ENCODE measurements around the gene DGKG. TPM values are rescaled to one million over a fixed set of nuclear protein-coding genes. Genes with fewer than 3 reads are reported as not detected.

DGKG gene
- total and polyA plus RNA-seq, 9 of the 15 experiments (the other 6 are each of a cell fraction or from before 2014, with no cell fraction given) = 0.01 to 0.36 (median 0.15) TPM

DNA sequence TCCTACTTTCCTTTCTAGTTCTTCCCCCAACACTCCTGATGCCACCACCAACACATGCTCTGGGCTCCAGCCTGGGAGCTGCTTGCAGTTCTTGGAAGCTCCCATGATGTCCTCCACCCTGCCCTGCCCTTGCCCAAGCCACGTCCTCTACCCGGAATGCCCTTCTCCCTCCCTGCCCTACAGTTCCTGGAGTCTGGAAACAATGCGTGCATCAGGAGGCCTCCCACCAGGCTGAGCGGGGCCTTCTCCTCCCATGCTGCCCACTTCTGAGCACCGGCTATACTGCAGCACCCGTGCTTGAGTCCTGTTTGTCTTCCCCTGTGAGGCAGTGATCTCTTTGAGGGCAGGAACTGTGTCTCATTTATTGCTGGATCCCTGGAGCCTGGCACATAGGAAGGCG lies 44.6 kb downstream of the DGKG start:
- WGBS (ENCODE audit: insufficient coverage, low coverage, missing lambda C conversion rate) = 2% methylated on average over 7 of the region's 7 CpGs
- H3K36me3 ChIP-seq (ENCODE audit: control insufficient read depth, insufficient read depth, low read length) = no peaks in the 10 kb centered on the region
- no peak overlapping the region for H2AFZ ChIP-seq (ENCODE audit: low read depth, low read length)
- no peaks in the 10 kb centered on the region for H4K20me1 ChIP-seq (replicated peaks; ENCODE audit: control insufficient read depth, insufficient read depth, low read length)
- ATAC-seq = no peak
- no peaks in the 10 kb centered on the region for H3K9me1 ChIP-seq (ENCODE audit: control insufficient read depth, insufficient read depth, low read length)
- in situ Hi-C loops (cut with MboI) (no loop called here), intact Hi-C loops (cut with micrococcal nuclease) (no loop called here)
- CTCF ChIA-PET (ENCODE audit: low intra/inter-chr PET ratio) = no interaction called here
- no peak overlapping the region for H3K27ac ChIP-seq (ENCODE audit: extremely low read depth, low read depth, low read length)
- no peak for FAIRE-seq
- no peak overlapping the region for H3K4me2 ChIP-seq (ENCODE audit: insufficient read depth, low read length)
- no peaks in the 10 kb centered on the region for H3K9me3 ChIP-seq (replicated peaks; ENCODE audit: control insufficient read depth, insufficient read depth, low read depth, low read length)
- DNase-seq (ENCODE audit: extremely low read depth in 1 of 4, low spot score in 3 of 4) = no peak
- no peak overlapping the region for H3K9ac ChIP-seq (ENCODE audit: insufficient read depth in 1 of 2, low read depth in 2 of 2, low read length in 2 of 2)
- TF ChIP-seq RHOXF2B (CRISPR knock-in tag; conservative IDR thresholded peaks at IDR 0.05) = no peak
- TF ChIP-seq FOXJ2 (tag; IDR thresholded peaks at IDR 0.05) = no peak
- no TSS peak for BruUV-seq (replicated peaks)
- no peaks in the 10 kb centered on the region for H3K79me2 ChIP-seq (ENCODE audit: control insufficient read depth, insufficient read depth, low read length)
- H3K4me1 ChIP-seq (replicated peaks in 1 of 2; ENCODE audit: control insufficient read depth in 2 of 2, insufficient read depth in 2 of 2, low read length in 2 of 2) = no peaks in the 10 kb centered on the region
- POLR2A ChIA-PET = no interaction called here
- peaks cover 6 to 12% of the 10 kb centered on the region in 2 experiments; a peak in 3 of 5 replicates for H3K27me3 ChIP-seq (ENCODE audit: control insufficient read depth in 2 of 2, insufficient read depth in 2 of 2, low read length in 2 of 2)
- H3K4me3 ChIP-seq = no peak overlapping the region

DNA sequence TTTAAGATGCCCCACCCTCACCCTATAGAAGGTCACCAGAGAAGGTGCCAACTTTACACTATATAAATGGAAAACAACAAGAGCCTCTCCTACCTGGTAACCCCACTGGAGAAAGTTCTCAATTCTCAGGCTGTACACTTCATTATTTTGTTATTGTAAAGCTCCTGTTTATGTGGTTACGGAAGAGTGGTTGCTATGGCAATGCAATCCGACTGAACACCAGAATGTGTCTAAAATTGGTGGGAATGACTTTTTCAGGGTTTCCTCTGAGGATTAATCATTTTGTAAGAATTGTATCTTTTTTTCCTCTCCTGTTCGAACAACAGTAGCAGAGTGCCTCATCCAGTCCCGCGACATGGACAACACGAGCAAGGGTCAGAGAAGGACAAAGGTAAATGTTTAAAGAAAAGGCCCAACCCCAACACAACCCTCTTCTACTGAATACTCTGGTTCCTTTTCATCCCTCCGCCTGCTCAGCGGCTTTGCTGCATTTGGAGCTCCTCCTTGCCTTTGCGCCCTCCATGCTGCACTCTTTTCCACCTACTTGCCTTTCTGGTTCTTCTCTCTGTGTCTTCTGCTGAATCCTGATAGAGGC lies 45.3 kb downstream of the DGKG start:
- BruUV-seq (replicated peaks) = no TSS peak
- H3K79me2 ChIP-seq (ENCODE audit: control insufficient read depth, insufficient read depth, low read length) = no peaks in the 10 kb centered on the region
- ChIA-PET CTCF (ENCODE audit: low intra/inter-chr PET ratio) (no interaction called here), POLR2A (no interaction called here)
- DNase-seq (ENCODE audit: extremely low read depth in 1 of 4, low spot score in 3 of 4) = no peak
- no peak overlapping the region for H3K9ac ChIP-seq (ENCODE audit: insufficient read depth in 1 of 2, low read depth in 2 of 2, low read length in 2 of 2)
- H3K27ac ChIP-seq (ENCODE audit: extremely low read depth, low read depth, low read length) = no peak overlapping the region
- peaks cover 9 to 17% of the 10 kb centered on the region in 2 experiments; a peak in 3 of 5 replicates for H3K27me3 ChIP-seq (ENCODE audit: control insufficient read depth in 2 of 2, insufficient read depth in 2 of 2, low read length in 2 of 2)
- 2% methylated on average over 9 of the region's 9 CpGs for WGBS (ENCODE audit: insufficient coverage, low coverage, missing lambda C conversion rate)
- H3K9me3 ChIP-seq (replicated peaks; ENCODE audit: control insufficient read depth, insufficient read depth, low read depth, low read length) = no peaks in the 10 kb centered on the region
- H4K20me1 ChIP-seq (replicated peaks; ENCODE audit: control insufficient read depth, insufficient read depth, low read length) = no peaks in the 10 kb centered on the region
- H3K4me1 ChIP-seq (replicated peaks in 1 of 2; ENCODE audit: control insufficient read depth in 2 of 2, insufficient read depth in 2 of 2, low read length in 2 of 2) = no peaks in the 10 kb centered on the region
- no peak for FAIRE-seq
- in situ Hi-C loops (cut with MboI) (no loop called here), intact Hi-C loops (cut with micrococcal nuclease) (no loop called here)
- ATAC-seq = no peak
- no peaks in the 10 kb centered on the region for H3K9me1 ChIP-seq (ENCODE audit: control insufficient read depth, insufficient read depth, low read length)
- H3K4me2 ChIP-seq (ENCODE audit: insufficient read depth, low read length) = no peak overlapping the region
- H2AFZ ChIP-seq (ENCODE audit: low read depth, low read length) = no peak overlapping the region
- H3K4me3 ChIP-seq = no peak overlapping the region
- no peaks in the 10 kb centered on the region for H3K36me3 ChIP-seq (ENCODE audit: control insufficient read depth, insufficient read depth, low read length)
- TF ChIP-seq RFX1 (IDR thresholded peaks at IDR 0.05) = peak; percentile 51
- no peak for TF ChIP-seq MAFG (tag; conservative IDR thresholded peaks at IDR 0.05)
- TF ChIP-seq, protein P1, sequence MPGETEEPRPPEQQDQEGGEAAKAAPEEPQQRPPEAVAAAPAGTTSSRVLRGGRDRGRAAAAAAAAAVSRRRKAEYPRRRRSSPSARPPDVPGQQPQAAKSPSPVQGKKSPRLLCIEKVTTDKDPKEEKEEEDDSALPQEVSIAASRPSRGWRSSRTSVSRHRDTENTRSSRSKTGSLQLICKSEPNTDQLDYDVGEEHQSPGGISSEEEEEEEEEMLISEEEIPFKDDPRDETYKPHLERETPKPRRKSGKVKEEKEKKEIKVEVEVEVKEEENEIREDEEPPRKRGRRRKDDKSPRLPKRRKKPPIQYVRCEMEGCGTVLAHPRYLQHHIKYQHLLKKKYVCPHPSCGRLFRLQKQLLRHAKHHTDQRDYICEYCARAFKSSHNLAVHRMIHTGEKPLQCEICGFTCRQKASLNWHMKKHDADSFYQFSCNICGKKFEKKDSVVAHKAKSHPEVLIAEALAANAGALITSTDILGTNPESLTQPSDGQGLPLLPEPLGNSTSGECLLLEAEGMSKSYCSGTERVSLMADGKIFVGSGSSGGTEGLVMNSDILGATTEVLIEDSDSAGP (CRISPR knock-in tag; IDR thresholded peaks at IDR 0.05) = no peak
- TF ChIP-seq, protein P2, sequence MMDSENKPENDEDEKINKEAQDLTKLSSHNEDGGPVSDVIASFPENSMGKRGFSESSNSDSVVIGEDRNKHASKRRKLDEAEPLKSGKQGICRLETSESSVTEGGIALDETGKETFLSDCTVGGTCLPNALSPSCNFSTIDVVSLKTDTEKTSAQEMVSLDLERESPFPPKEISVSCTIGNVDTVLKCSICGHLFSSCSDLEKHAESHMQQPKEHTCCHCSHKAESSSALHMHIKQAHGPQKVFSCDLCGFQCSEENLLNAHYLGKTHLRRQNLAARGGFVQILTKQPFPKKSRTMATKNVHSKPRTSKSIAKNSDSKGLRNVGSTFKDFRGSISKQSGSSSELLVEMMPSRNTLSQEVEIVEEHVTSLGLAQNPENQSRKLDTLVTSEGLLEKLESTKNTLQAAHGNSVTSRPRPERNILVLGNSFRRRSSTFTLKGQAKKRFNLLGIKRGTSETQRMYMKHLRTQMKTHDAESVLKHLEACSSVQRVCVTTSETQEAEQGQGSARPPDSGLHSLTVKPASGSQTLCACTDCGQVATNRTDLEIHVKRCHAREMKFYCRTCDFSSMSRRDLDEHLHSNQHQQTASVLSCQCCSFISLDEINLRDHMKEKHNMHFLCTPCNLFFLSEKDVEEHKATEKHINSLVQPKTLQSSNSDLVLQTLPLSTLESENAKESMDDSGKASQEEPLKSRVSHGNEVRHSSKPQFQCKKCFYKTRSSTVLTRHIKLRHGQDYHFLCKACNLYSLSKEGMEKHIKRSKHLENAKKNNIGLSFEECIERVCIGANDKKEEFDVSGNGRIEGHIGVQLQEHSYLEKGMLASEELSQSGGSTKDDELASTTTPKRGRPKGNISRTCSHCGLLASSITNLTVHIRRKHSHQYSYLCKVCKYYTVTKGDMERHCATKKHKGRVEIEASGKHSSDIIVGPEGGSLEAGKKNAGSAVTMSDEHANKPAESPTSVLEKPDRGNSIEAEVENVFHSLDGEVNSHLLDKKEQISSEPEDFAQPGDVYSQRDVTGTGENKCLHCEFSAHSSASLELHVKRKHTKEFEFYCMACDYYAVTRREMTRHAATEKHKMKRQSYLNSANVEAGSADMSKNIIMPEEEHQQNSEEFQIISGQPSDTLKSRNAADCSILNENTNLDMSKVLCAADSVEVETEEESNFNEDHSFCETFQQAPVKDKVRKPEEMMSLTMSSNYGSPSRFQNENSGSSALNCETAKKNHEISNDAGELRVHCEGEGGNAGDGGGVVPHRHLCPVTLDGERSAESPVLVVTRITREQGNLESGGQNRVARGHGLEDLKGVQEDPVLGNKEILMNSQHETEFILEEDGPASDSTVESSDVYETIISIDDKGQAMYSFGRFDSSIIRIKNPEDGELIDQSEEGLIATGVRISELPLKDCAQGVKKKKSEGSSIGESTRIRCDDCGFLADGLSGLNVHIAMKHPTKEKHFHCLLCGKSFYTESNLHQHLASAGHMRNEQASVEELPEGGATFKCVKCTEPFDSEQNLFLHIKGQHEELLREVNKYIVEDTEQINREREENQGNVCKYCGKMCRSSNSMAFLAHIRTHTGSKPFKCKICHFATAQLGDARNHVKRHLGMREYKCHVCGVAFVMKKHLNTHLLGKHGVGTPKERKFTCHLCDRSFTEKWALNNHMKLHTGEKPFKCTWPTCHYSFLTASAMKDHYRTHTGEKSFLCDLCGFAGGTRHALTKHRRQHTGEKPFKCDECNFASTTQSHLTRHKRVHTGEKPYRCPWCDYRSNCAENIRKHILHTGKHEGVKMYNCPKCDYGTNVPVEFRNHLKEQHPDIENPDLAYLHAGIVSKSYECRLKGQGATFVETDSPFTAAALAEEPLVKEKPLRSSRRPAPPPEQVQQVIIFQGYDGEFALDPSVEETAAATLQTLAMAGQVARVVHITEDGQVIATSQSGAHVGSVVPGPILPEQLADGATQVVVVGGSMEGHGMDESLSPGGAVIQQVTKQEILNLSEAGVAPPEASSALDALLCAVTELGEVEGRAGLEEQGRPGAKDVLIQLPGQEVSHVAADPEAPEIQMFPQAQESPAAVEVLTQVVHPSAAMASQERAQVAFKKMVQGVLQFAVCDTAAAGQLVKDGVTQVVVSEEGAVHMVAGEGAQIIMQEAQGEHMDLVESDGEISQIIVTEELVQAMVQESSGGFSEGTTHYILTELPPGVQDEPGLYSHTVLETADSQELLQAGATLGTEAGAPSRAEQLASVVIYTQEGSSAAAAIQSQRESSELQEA (IDR thresholded peaks at IDR 0.05; ENCODE audit: low read depth) = no peak
